K562 (cell line): Measurements from ENCODE around the gene PUDP. TPM values are rescaled to one million over a fixed set of nuclear protein-coding genes. Genes with fewer than 3 reads are reported as not detected.

ENCODE experiments used
- BCOR ChIP-seq: fragments of 450-650 bp; IDR thresholded peaks from 2 replicates; pipeline ENCODE4 v1.6.1; 2016
- CBFA2T3 ChIP-seq: fragments of 450-650 bp; IDR thresholded peaks from 2 replicates; pipeline ENCODE4 v1.6.1; 2017
- HDGF ChIP-seq: fragments of 450-650 bp; IDR thresholded peaks from 2 replicates; pipeline ENCODE4 v1.6.1; 2016
- NFE2L1 ChIP-seq: fragments of 450-650 bp; IDR thresholded peaks from 2 replicates; pipeline ENCODE4 v1.6.1; 2016; ENCODE audit warnings: missing genetic modification characterization, low read depth, mild to moderate bottlenecking, missing compliant biosample characterization, moderate library complexity, borderline replicate concordance
- SRF ChIP-seq, 2 experiments: fragments of 250-450, 450-650 bp in 1 of 2; sonication (Bioruptor Pico) in 1 of 2; sonication (generic) in 1 of 2; formaldehyde crosslinking; IDR thresholded peaks; 2 replicates each; pipeline versions ENCODE4 v1.5.0 to v1.5.1; 2020 to 2022; ENCODE audit warnings: mild to moderate bottlenecking in 1 of 2, missing genetic modification reagents in 1 of 2
- TAF9B ChIP-seq: fragments of 450-650 bp; IDR thresholded peaks from 2 replicates; pipeline ENCODE4 v1.6.1; 2018; ENCODE audit warnings: mild to moderate bottlenecking; ENCODE audit not compliant: partially characterized antibody
- polyA plus RNA-seq, 8 experiments: library from polyadenylated mRNA; depleted of rRNA in 4 of 8; stranded (reverse) in 5 of 8; unstranded in 3 of 8; fragments of >200 nt; fragmentation: Nextera tagmentation in 2 of 8; fragmentation: Illumina TruSeq in 1 of 8; extraction: Ambion mirVana in 2 of 8; extraction: Trizol in 1 of 8; gene quantifications; 2 replicates each; pipeline versions ENCODE4 v1.2.1 to v1.2.3, GENCODE V29; 2011 to 2014; ENCODE audit warnings: inconsistent platforms in 1 of 8, missing spikeins in 1 of 8
- total RNA-seq, 7 experiments: library from RNA; depleted of rRNA in 6 of 7; stranded (reverse); fragments of >200 nt in 6 of 7; fragmentation: Illumina TruSeq in 2 of 7; extraction: Trizol in 2 of 7; gene quantifications; 2 replicates each; pipeline versions ENCODE4 v1.2.1 to v1.2.3, GENCODE V29; 2011 to 2021; ENCODE audit warnings: low replicate concordance in 1 of 7
- TF ChIP-seq, protein P1 (sequence below), 2 experiments: IDR thresholded peaks; 2 replicates each; pipeline ENCODE4 v1.6.1; 2012; ENCODE audit warnings: improper control_type of control experiment in 2 of 2, low read depth in 2 of 2, low read length in 2 of 2, borderline replicate concordance in 1 of 2
- TF ChIP-seq, protein P2 (sequence below), 3 experiments: IDR thresholded peaks in 2 of 3; conservative IDR thresholded peaks in 1 of 3; 2 replicates each; pipeline ENCODE4 v1.5.1; 2011 to 2012; ENCODE audit warnings: low read length in 3 of 3, mild to moderate bottlenecking in 3 of 3, control low read depth in 2 of 3, improper control_type of control experiment in 1 of 3, inconsistent platforms in 1 of 3, low read depth in 1 of 3, mixed read lengths in 1 of 3, moderate library complexity in 1 of 3; ENCODE audit not compliant: insufficient read depth in 2 of 3
- TF ChIP-seq, protein P3 (sequence below): fragments of 250-450 bp; sonication (Bioruptor Pico); IDR thresholded peaks from 2 replicates; pipeline ENCODE4 v1.5.0; 2020; ENCODE audit warnings: mild to moderate bottlenecking, borderline replicate concordance
- TF ChIP-seq, protein P4 (sequence below): IDR thresholded peaks from 2 replicates; pipeline ENCODE4 v1.6.1; 2012; ENCODE audit warnings: low read depth, low read length, improper control_type of control experiment, borderline replicate concordance

The PUDP gene
- total and polyA plus RNA-seq, 9 of the 15 experiments (the other 6 are each of a cell fraction or from before 2014, with no cell fraction given): 13.6 to 63.0 (median 29.2) TPM

DNA sequence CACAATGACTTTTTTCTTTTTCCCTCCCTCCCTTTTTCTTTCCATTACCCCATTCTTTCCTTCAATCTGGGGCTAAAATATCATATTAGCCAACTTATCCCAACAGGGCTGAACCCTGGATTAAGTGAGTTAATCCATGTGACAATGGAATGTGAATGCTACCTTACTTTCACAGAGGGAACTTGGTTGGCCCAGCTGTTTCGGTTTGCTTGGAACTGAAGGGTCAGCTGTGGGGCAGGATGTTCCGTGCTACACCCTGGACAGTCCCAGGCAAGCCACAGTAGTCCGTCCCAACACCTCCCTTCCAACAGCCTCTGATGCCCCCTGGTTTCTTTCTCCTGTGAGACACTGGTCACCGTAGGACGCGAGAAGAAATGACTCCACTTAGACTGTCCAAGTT is 95.4 kb downstream of the PUDP start (continued):
- TF ChIP-seq CBFA2T3: no peak
- TF ChIP-seq, protein P1, sequence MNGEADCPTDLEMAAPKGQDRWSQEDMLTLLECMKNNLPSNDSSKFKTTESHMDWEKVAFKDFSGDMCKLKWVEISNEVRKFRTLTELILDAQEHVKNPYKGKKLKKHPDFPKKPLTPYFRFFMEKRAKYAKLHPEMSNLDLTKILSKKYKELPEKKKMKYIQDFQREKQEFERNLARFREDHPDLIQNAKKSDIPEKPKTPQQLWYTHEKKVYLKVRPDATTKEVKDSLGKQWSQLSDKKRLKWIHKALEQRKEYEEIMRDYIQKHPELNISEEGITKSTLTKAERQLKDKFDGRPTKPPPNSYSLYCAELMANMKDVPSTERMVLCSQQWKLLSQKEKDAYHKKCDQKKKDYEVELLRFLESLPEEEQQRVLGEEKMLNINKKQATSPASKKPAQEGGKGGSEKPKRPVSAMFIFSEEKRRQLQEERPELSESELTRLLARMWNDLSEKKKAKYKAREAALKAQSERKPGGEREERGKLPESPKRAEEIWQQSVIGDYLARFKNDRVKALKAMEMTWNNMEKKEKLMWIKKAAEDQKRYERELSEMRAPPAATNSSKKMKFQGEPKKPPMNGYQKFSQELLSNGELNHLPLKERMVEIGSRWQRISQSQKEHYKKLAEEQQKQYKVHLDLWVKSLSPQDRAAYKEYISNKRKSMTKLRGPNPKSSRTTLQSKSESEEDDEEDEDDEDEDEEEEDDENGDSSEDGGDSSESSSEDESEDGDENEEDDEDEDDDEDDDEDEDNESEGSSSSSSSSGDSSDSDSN (IDR thresholded peaks at IDR 0.05; ENCODE audit: borderline replicate concordance in 1 of 2, low read depth in 2 of 2, low read length in 2 of 2): no peak
- TF ChIP-seq TAF9B: no peak
- TF ChIP-seq HDGF: no peak
- TF ChIP-seq, protein P2, sequence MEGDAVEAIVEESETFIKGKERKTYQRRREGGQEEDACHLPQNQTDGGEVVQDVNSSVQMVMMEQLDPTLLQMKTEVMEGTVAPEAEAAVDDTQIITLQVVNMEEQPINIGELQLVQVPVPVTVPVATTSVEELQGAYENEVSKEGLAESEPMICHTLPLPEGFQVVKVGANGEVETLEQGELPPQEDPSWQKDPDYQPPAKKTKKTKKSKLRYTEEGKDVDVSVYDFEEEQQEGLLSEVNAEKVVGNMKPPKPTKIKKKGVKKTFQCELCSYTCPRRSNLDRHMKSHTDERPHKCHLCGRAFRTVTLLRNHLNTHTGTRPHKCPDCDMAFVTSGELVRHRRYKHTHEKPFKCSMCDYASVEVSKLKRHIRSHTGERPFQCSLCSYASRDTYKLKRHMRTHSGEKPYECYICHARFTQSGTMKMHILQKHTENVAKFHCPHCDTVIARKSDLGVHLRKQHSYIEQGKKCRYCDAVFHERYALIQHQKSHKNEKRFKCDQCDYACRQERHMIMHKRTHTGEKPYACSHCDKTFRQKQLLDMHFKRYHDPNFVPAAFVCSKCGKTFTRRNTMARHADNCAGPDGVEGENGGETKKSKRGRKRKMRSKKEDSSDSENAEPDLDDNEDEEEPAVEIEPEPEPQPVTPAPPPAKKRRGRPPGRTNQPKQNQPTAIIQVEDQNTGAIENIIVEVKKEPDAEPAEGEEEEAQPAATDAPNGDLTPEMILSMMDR (IDR thresholded peaks at IDR 0.05 in 2 of 3, conservative IDR thresholded peaks at IDR 0.05 in 1 of 3; ENCODE audit: insufficient read depth in 2 of 3, low read depth in 1 of 3, low read length in 3 of 3): no peak
- TF ChIP-seq, protein P3, sequence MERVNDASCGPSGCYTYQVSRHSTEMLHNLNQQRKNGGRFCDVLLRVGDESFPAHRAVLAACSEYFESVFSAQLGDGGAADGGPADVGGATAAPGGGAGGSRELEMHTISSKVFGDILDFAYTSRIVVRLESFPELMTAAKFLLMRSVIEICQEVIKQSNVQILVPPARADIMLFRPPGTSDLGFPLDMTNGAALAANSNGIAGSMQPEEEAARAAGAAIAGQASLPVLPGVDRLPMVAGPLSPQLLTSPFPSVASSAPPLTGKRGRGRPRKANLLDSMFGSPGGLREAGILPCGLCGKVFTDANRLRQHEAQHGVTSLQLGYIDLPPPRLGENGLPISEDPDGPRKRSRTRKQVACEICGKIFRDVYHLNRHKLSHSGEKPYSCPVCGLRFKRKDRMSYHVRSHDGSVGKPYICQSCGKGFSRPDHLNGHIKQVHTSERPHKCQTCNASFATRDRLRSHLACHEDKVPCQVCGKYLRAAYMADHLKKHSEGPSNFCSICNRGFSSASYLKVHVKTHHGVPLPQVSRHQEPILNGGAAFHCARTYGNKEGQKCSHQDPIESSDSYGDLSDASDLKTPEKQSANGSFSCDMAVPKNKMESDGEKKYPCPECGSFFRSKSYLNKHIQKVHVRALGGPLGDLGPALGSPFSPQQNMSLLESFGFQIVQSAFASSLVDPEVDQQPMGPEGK (CRISPR knock-in tag): no peak
- no peak for TF ChIP-seq NFE2L1 (tag)
- no peak for TF ChIP-seq BCOR
- TF ChIP-seq SRF (CRISPR knock-in tag; IDR thresholded peaks at IDR 0.05): no peak
- TF ChIP-seq, protein P4, sequence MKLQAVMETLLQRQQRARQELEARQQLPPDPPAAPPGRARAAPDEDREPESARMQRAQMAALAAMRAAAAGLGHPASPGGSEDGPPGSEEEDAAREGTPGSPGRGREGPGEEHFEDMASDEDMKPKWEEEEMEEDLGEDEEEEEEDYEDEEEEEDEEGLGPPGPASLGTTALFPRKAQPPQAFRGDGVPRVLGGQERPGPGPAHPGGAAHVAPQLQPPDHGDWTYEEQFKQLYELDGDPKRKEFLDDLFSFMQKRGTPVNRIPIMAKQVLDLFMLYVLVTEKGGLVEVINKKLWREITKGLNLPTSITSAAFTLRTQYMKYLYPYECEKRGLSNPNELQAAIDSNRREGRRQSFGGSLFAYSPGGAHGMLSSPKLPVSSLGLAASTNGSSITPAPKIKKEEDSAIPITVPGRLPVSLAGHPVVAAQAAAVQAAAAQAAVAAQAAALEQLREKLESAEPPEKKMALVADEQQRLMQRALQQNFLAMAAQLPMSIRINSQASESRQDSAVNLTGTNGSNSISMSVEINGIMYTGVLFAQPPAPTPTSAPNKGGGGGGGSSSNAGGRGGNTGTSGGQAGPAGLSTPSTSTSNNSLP: no peak
- TF ChIP-seq, all 486 proteins: peak for 0
